Tibial artery (tissue), 4 donors: ENCODE measurements around the gene PHC3.

Experiments used
- DNase-seq, 2 donors: peaks; one replicate each; pipeline ENCODE4 v3.0.0-alpha.2; 2019
- H3K27ac ChIP-seq, 2 donors: fragments of 200-600 bp; sonication (generic) in 1 of 2; 1 replicate in 1 of 2; 2 replicates in 1 of 2; pipeline ENCODE4 v1.5.1; 2018 to 2019; ENCODE audit warnings: mild to moderate bottlenecking in 1 of 2
- H3K27me3 ChIP-seq, 2 donors: fragments of 200-600 bp; sonication (generic) in 1 of 2; one replicate each; pipeline versions ENCODE4 v1.5.1 to v1.6.0; 2016 to 2019
- H3K36me3 ChIP-seq, 3 donors: fragments of 200-600 bp; sonication (generic) in 2 of 3; one replicate each; pipeline ENCODE4 v1.5.1; 2016 to 2019; ENCODE audit warnings: mild to moderate bottlenecking in 2 of 3
- H3K4me1 ChIP-seq, 4 donors: fragments of 200-600 bp; sonication (generic) in 2 of 4; 1 replicate in 3 of 4; 2 replicates in 1 of 4; pipeline ENCODE4 v1.5.1; 2016 to 2019
- H3K4me3 ChIP-seq, 2 donors: fragments of 200-600 bp; sonication (generic) in 1 of 2; 1 replicate in 1 of 2; 2 replicates in 1 of 2; pipeline ENCODE4 v1.5.1; 2018 to 2019; ENCODE audit warnings: mild to moderate bottlenecking in 2 of 2
- H3K9me3 ChIP-seq, 3 donors: fragments of 200-600 bp; sonication (generic) in 1 of 3; one replicate each; pipeline ENCODE4 v1.5.1; 2016 to 2019
- intact Hi-C: fragments of 100-400 bp; cut with DNase I; formaldehyde crosslinking; loops from one replicate; pipeline ENCODE4 v1.15.0; 2023; ENCODE audit warnings: low total_unique reads
- TF ChIP-seq, protein P1 (sequence below), 2 experiments: fragments of 200-600 bp in 1 of 2; fragments of 450-650 bp in 1 of 2; IDR thresholded peaks; one replicate each; pipeline ENCODE4 v1.5.1; 2017 to 2019; ENCODE audit warnings: antibody characterized with exemption in 2 of 2, mild to moderate bottlenecking in 1 of 2, moderate library complexity in 1 of 2

Gene PHC3

DNA sequence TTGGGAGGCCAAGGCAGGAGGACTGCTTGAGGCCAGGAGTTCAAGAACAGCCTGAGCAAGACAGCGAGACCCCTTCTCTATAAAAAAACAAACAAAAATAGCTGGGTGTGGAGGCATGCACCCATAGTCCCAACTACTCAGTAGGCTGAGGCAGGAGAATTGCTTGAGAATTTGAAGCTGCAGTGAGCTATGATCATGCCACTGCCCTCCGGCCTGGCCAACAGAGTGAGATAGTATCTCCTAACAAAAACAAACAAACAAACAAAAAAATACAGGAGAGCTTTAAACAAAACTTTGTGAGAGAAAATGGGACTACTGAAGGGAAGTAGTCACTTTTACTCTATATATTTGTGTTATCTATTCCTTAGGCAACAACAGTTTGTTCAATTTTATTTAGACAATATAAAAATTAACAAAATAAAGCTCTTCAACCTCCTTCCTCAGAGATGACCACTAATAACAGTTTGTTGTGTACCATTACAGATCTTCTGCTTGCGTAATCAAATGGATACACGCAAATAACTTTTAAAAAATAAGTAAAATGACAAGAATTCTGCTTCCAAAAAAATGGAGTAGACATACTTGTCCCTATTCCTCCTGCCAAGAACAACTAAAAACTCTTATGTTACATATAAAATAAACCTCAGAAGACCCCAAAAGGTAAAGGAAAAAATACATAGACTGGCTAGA lies 17.4 kb downstream of the PHC3 start:
- intact Hi-C loops: no loop called here
- no peak overlapping the region for H3K27ac ChIP-seq
- H3K9me3 ChIP-seq: no peaks in the 10 kb centered on the region
- TF ChIP-seq, protein P1, sequence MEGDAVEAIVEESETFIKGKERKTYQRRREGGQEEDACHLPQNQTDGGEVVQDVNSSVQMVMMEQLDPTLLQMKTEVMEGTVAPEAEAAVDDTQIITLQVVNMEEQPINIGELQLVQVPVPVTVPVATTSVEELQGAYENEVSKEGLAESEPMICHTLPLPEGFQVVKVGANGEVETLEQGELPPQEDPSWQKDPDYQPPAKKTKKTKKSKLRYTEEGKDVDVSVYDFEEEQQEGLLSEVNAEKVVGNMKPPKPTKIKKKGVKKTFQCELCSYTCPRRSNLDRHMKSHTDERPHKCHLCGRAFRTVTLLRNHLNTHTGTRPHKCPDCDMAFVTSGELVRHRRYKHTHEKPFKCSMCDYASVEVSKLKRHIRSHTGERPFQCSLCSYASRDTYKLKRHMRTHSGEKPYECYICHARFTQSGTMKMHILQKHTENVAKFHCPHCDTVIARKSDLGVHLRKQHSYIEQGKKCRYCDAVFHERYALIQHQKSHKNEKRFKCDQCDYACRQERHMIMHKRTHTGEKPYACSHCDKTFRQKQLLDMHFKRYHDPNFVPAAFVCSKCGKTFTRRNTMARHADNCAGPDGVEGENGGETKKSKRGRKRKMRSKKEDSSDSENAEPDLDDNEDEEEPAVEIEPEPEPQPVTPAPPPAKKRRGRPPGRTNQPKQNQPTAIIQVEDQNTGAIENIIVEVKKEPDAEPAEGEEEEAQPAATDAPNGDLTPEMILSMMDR (IDR thresholded peaks at IDR 0.05): no peak
- peaks cover 0 to 22% (median 9%) of the 10 kb centered on the region in 4 donors for H3K4me1 ChIP-seq
- H3K4me3 ChIP-seq: no peak overlapping the region
- DNase-seq: no peak
- H3K36me3 ChIP-seq: peaks cover 24 to 67% (median 31%) of the 10 kb centered on the region in 3 donors
- H3K27me3 ChIP-seq: no peaks in the 10 kb centered on the region

DNA sequence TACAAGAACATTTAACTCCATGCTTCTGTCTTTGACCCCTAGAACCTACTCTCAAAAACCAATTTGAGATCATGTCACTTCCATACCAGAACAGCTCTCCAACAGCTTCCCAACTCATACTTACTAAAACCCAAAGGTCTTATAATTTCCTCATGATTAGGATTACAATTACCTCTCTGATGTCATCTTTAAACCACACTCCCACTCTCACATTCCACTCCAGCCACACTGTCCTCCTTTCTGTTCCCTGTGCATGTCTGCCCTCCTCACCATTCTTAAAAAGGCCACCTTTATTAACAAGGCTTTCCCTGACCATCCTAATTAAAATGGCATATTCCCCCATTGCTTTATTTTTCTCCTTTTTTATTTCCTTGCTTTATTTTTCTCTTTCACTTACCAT lies 18.9 kb downstream of the PHC3 start:
- DNase-seq: no peak
- intact Hi-C loops: no loop called here
- Histone ChIP-seq H3K9me3 (no peaks in the 10 kb centered on the region), H3K36me3 (peaks cover 28 to 54% (median 30%) of the 10 kb centered on the region in 3 donors), H3K4me1 (peaks cover 0 to 28% (median 9%) of the 10 kb centered on the region in 4 donors), H3K27me3 (no peaks in the 10 kb centered on the region), H3K27ac (no peak overlapping the region), H3K4me3 (no peak overlapping the region)
- TF ChIP-seq, protein P1 (IDR thresholded peaks at IDR 0.05): no peak

DNA sequence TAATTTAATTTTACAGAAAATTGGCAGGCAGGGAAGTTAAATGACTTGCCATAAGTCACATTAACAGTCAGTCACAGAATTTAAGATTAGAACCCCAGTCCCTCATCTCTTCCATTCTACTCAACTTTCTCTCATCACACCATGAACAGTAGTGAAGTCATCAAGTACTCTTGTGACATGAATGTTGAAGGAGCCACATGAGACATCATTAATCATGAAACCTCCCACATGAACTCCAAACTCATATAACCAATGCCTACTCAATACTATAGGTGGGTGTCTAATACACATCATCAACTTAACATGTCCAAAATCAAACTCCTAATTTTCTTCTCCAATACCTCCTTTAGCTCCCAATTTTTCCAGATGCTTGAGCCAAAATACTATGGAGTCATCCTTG lies 19.5 kb downstream of the PHC3 start:
- TF ChIP-seq, protein P1 (IDR thresholded peaks at IDR 0.05): no peak
- intact Hi-C loops: no loop called here

DNA sequence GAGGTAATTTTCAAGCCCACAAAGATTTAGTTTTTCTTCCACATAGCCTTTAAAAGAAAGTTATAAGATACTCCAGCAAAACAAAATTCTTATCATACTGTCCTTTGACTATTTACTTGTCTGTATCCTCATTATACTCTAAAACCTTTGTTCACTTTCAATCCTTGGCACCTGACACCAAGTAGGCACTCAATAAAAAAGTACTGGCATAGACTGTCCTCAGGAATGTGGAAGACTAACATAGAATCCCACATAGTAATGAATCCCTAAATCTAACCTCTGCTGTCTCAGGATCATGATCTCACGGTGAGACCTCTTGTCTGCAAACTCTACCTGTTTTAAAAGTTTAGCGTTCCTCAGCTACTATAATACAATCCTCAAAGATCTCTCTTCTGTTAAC lies 21.6 kb downstream of the PHC3 start:
- no peaks in the 10 kb centered on the region for H3K9me3 ChIP-seq
- H3K27ac ChIP-seq: no peak overlapping the region
- no peaks in the 10 kb centered on the region for H3K27me3 ChIP-seq
- DNase-seq: no peak
- peaks cover 14 to 36% (median 22%) of the 10 kb centered on the region in 3 donors for H3K36me3 ChIP-seq
- TF ChIP-seq, protein P1 (IDR thresholded peaks at IDR 0.05): no peak
- H3K4me1 ChIP-seq: peaks cover 0 to 30% (median 4%) of the 10 kb centered on the region in 4 donors
- no peak overlapping the region for H3K4me3 ChIP-seq
- intact Hi-C loops: no loop called here

More for the DNA sequence above, 19.5 kb downstream of the PHC3 start:
- no peaks in the 10 kb centered on the region for H3K9me3 ChIP-seq
- peaks cover 23 to 48% (median 24%) of the 10 kb centered on the region in 3 donors for H3K36me3 ChIP-seq
- H3K4me3 ChIP-seq: no peak overlapping the region
- H3K27ac ChIP-seq: no peak overlapping the region
- peaks cover 0 to 28% (median 9%) of the 10 kb centered on the region in 4 donors for H3K4me1 ChIP-seq
- DNase-seq: no peak
- H3K27me3 ChIP-seq: no peaks in the 10 kb centered on the region

DNA sequence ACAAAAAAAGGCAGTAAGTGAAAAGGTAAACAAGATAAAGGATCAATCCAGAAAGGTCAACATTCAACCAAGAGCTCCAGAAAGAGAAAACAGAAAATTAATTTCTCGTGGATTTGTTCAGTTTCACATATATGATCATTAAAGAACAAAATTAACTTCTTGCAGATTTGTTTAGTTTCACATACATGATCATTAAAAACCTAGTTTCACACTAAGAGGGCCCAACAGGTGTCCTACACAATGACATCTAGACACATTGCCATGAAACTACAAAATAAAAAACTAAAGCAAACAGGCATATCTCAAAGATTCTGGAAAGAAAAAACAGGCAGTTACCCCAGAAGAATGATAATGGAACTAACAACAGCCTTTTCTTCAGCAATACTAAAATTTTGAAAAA lies 22.1 kb downstream of the PHC3 start:
- H3K9me3 ChIP-seq: no peaks in the 10 kb centered on the region
- TF ChIP-seq, protein P1 (IDR thresholded peaks at IDR 0.05): no peak
- H3K36me3 ChIP-seq: peaks cover 14 to 36% (median 22%) of the 10 kb centered on the region in 3 donors
- H3K27ac ChIP-seq: no peak overlapping the region
- no peak for DNase-seq
- H3K27me3 ChIP-seq: no peaks in the 10 kb centered on the region
- intact Hi-C loops: no loop called here
- H3K4me1 ChIP-seq: peaks cover 0 to 30% (median 5%) of the 10 kb centered on the region in 4 donors
- no peak overlapping the region for H3K4me3 ChIP-seq
